A549 (cell line): ENCODE measurements around the gene TMEM44.

Source experiments
- ATOH8 ChIP-seq: fragments of 250-450 bp; sonication (Bioruptor Pico); IDR thresholded peaks from 2 replicates; pipeline ENCODE4 v1.5.0; 2020; ENCODE audit warnings: low read depth, mild to moderate bottlenecking, moderate library complexity
- CTCF ChIP-seq: fragments of >200 bp; sonication (Bioruptor Twin); formaldehyde crosslinking; IDR thresholded peaks from 3 replicates; pipeline ENCODE4 v1.5.1; 2016
- POLR2A ChIP-seq: IDR thresholded peaks from 2 replicates; pipeline ENCODE4 v1.6.1; 2012; ENCODE audit warnings: mild to moderate bottlenecking, low read length
- TF ChIP-seq, protein P1 (sequence below): fragments of 450-650 bp; IDR thresholded peaks from 2 replicates; pipeline ENCODE4 v1.6.1; 2014; ENCODE audit warnings: antibody characterized with exemption
- TF ChIP-seq, protein P2 (sequence below): fragments of 200-600 bp; sonication (generic); IDR thresholded peaks from 2 replicates; pipeline ENCODE4 v1.6.1; 2016; ENCODE audit warnings: antibody characterized with exemption, mild to moderate bottlenecking, moderate library complexity

- no peak for TF ChIP-seq CTCF
- TF ChIP-seq, protein P1, sequence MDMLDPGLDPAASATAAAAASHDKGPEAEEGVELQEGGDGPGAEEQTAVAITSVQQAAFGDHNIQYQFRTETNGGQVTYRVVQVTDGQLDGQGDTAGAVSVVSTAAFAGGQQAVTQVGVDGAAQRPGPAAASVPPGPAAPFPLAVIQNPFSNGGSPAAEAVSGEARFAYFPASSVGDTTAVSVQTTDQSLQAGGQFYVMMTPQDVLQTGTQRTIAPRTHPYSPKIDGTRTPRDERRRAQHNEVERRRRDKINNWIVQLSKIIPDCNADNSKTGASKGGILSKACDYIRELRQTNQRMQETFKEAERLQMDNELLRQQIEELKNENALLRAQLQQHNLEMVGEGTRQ: peak; percentile 21; the same call in 1 of the 2 replicates
- no peak for TF ChIP-seq POLR2A
- TF ChIP-seq, protein P2, sequence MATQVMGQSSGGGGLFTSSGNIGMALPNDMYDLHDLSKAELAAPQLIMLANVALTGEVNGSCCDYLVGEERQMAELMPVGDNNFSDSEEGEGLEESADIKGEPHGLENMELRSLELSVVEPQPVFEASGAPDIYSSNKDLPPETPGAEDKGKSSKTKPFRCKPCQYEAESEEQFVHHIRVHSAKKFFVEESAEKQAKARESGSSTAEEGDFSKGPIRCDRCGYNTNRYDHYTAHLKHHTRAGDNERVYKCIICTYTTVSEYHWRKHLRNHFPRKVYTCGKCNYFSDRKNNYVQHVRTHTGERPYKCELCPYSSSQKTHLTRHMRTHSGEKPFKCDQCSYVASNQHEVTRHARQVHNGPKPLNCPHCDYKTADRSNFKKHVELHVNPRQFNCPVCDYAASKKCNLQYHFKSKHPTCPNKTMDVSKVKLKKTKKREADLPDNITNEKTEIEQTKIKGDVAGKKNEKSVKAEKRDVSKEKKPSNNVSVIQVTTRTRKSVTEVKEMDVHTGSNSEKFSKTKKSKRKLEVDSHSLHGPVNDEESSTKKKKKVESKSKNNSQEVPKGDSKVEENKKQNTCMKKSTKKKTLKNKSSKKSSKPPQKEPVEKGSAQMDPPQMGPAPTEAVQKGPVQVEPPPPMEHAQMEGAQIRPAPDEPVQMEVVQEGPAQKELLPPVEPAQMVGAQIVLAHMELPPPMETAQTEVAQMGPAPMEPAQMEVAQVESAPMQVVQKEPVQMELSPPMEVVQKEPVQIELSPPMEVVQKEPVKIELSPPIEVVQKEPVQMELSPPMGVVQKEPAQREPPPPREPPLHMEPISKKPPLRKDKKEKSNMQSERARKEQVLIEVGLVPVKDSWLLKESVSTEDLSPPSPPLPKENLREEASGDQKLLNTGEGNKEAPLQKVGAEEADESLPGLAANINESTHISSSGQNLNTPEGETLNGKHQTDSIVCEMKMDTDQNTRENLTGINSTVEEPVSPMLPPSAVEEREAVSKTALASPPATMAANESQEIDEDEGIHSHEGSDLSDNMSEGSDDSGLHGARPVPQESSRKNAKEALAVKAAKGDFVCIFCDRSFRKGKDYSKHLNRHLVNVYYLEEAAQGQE: no peak
- no peak for TF ChIP-seq ATOH8 (CRISPR knock-in tag)
Measured at GRCh38 chr3:194584320-194584776, 48.9 kb downstream of the TMEM44 start.
